DND-41 (cell line): ENCODE results near the gene ZNF184.

ENCODE experiments used
- ATAC-seq: fragments of 200-7000 bp; cut with Tn5 transposase; 3 replicates; pipeline ENCODE4 v1.9.1; 2021; ENCODE audit warnings: low read depth; ENCODE audit not compliant: insufficient read depth
- DNase-seq: peaks from one replicate; pipeline ENCODE4 v3.0.0-alpha.2; 2020
- H2AFZ ChIP-seq: 2 replicates; pipeline ENCODE4 v1.6.0; 2012; ENCODE audit warnings: low read depth, low read length
- H3K27ac ChIP-seq: 2 replicates; pipeline ENCODE4 v1.5.1; 2012; ENCODE audit warnings: low read length, inconsistent platforms
- H3K27me3 ChIP-seq: fragments of 200-600 bp; sonication (generic); 2 replicates; pipeline ENCODE4 v1.6.0; 2012; ENCODE audit warnings: low read length, mild to moderate bottlenecking, inconsistent platforms; ENCODE audit not compliant: insufficient read depth, poor library complexity
- H3K36me3 ChIP-seq: 2 replicates; pipeline ENCODE4 v1.5.1; 2012; ENCODE audit warnings: low read length, inconsistent platforms; ENCODE audit not compliant: insufficient read depth
- H3K4me1 ChIP-seq: 2 replicates; pipeline ENCODE4 v1.5.1; 2012; ENCODE audit warnings: mild to moderate bottlenecking, low read length; ENCODE audit not compliant: insufficient read depth
- H3K4me2 ChIP-seq: 2 replicates; pipeline ENCODE4 v1.6.0; 2012; ENCODE audit warnings: mild to moderate bottlenecking, moderate library complexity, low read length, inconsistent platforms; ENCODE audit not compliant: insufficient read depth
- H3K4me3 ChIP-seq, 2 experiments: fragments of 200-600 bp in 1 of 2; shearing (Covaris generic) in 1 of 2; 2 replicates each; pipeline ENCODE4 v1.5.1; 2012 to 2016; ENCODE audit warnings: inconsistent platforms in 2 of 2, low read length in 2 of 2, mild to moderate bottlenecking in 2 of 2, low read depth in 1 of 2, moderate library complexity in 1 of 2
- H3K79me2 ChIP-seq: 2 replicates; pipeline ENCODE4 v1.6.0; 2012; ENCODE audit warnings: low read length, inconsistent platforms; ENCODE audit not compliant: insufficient read depth
- H3K9ac ChIP-seq: 2 replicates; pipeline ENCODE4 v1.6.0; 2012; ENCODE audit warnings: low read depth, mild to moderate bottlenecking, inconsistent platforms, low read length, moderate library complexity
- H3K9me3 ChIP-seq: 2 replicates; pipeline ENCODE4 v1.5.1; 2012; ENCODE audit warnings: low read length, moderate library complexity, mild to moderate bottlenecking, inconsistent platforms; ENCODE audit not compliant: insufficient read depth, severe bottlenecking
- H4K20me1 ChIP-seq: 2 replicates; pipeline ENCODE4 v1.6.0; 2012; ENCODE audit warnings: low read length; ENCODE audit not compliant: insufficient read depth
- CTCF ChIP-seq: IDR thresholded peaks from 2 replicates; pipeline ENCODE4 v1.5.1; 2012; ENCODE audit warnings: borderline replicate concordance, low read length, moderate library complexity, mild to moderate bottlenecking; ENCODE audit not compliant: poor library complexity, severe bottlenecking; ENCODE audit errors: extremely low read depth
- EZH2 ChIP-seq: IDR thresholded peaks from 3 replicates; pipeline ENCODE4 v1.6.1; 2012; ENCODE audit warnings: borderline replicate concordance, low read depth, mild to moderate bottlenecking, moderate library complexity, low read length, inconsistent platforms; ENCODE audit not compliant: severe bottlenecking

Gene ZNF184

GRCh38 chr6:27452496-27452897, 20.4 kb downstream of the ZNF184 start:
- H3K9ac ChIP-seq, result no peak overlapping the region
- peaks cover 14% of the 10 kb centered on the region for H3K79me2 ChIP-seq
- ATAC-seq, result no peak
- no peaks in the 10 kb centered on the region for H3K27me3 ChIP-seq
- H3K4me2 ChIP-seq, result no peak overlapping the region
- H3K27ac ChIP-seq, result no peak overlapping the region
- TF ChIP-seq CTCF, result no peak
- no peak for TF ChIP-seq EZH2
- H3K4me3 ChIP-seq, result no peak overlapping the region
- no peak for DNase-seq
- H4K20me1 ChIP-seq, result no peaks in the 10 kb centered on the region
- no peak overlapping the region for H2AFZ ChIP-seq
- peaks cover 98% of the 10 kb centered on the region for H3K36me3 ChIP-seq
- no peaks in the 10 kb centered on the region for H3K4me1 ChIP-seq
- H3K9me3 ChIP-seq, result peaks cover 86% of the 10 kb centered on the region

- Histone ChIP-seq H3K4me1 (no peaks in the 10 kb centered on the region), H3K9me3 (peaks cover 80% of the 10 kb centered on the region), H3K4me3 (no peak overlapping the region), H3K9ac (no peak overlapping the region), H3K4me2 (no peak overlapping the region), H3K27ac (no peak overlapping the region), H3K36me3 (peaks cover 91% of the 10 kb centered on the region), H3K27me3 (no peaks in the 10 kb centered on the region), H2AFZ (no peak overlapping the region), H4K20me1 (no peaks in the 10 kb centered on the region), H3K79me2 (peaks cover 9% of the 10 kb centered on the region)
- ATAC-seq, result no peak
- DNase-seq, result no peak
- TF ChIP-seq EZH2 (no peak), CTCF (no peak)
Measured at GRCh38 chr6:27451660-27452390, 21.1 kb downstream of the ZNF184 start.

GRCh38 chr6:27448456-27448855, 24.4 kb downstream of the ZNF184 start:
- H3K9me3 ChIP-seq, result peaks cover 52% of the 10 kb centered on the region

More at GRCh38 chr6:27448456-27448855, 24.4 kb downstream of the ZNF184 start:
- Histone ChIP-seq H4K20me1 (no peaks in the 10 kb centered on the region), H3K36me3 (peaks cover 62% of the 10 kb centered on the region), H3K27ac (no peak overlapping the region), H3K4me1 (no peaks in the 10 kb centered on the region), H3K4me3 (no peak overlapping the region), H3K9ac (no peak overlapping the region), H2AFZ (no peak overlapping the region), H3K27me3 (no peaks in the 10 kb centered on the region), H3K4me2 (no peak overlapping the region), H3K79me2 (no peaks in the 10 kb centered on the region)
- ATAC-seq (no peak), DNase-seq (no peak)
- TF ChIP-seq EZH2 (no peak), CTCF (no peak)
